ENCODE results near the gene ONECUT1. TPM values are rescaled to one million over a fixed set of nuclear protein-coding genes. Genes with fewer than 3 reads are reported as not detected.

The ONECUT1 gene
- total and polyA plus RNA-seq, 7 donors: 0.36 TPM; not detected in 6

DNA sequence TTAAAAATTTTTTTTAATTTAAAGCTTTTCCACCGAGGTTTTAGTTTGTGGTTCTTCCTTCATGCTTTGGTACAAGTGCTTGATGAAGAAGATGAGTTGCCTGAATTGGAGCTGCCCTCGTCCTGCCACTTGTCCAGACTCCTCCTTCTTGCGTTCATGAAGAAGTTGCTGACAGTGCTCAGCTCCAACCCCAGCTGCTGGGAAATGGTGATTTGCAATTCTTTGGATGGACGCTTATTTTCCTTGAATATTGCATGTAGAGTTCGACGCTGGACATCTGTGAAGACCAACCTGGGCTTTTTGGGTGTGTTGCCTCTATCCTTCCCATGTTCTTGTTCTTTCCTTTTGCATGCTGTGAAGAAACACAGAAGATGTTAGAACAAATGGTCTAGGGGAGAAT is 32.6 kb downstream of the ONECUT1 start:
- intact Hi-C loops (cut with DNase I): no loop called here
- WGBS, 2 donors: 87 to 90% methylated on average over 6 of the region's 6 CpGs
- no peaks in the 10 kb centered on the region for H3K4me1 ChIP-seq
- no peak overlapping the region for H3K27ac ChIP-seq
- peaks cover 0 to 21% (median 0%) of the 10 kb centered on the region in 3 donors for H3K27me3 ChIP-seq
- no peak for DNase-seq
- no peaks in the 10 kb centered on the region for H3K36me3 ChIP-seq
- no peak overlapping the region for H3K4me3 ChIP-seq
- no peak for TF ChIP-seq POLR2AphosphoS5 (IDR thresholded peaks at IDR 0.05)
- no peak for TF ChIP-seq POLR2A (IDR thresholded peaks at IDR 0.05)
- TF ChIP-seq CTCF (IDR thresholded peaks at IDR 0.05): no peak
- TF ChIP-seq EP300 (IDR thresholded peaks at IDR 0.05): no peak
- H3K9me3 ChIP-seq: no peaks in the 10 kb centered on the region

DNA sequence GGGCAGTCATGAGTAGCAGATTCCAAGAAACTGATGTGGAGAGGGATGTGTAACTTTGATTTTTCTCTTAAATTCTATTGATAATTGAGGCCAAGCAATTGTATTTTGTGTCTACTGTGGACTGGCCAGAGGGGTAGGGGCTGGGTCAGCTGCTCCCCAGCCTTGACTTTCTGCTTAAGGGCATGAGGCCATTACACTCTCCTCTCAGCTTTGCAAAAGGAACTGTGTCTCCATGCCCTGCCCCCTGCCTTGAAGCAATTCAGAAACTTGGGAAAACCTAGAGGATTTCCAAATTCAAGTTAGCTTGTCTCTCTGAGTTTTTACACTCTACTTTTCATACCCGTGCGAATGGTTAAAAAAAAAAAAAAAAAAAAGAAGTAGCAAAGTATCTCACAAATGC is 38.6 kb downstream of the ONECUT1 start:
- no peak for DNase-seq
- 82 to 84% methylated on average over 2 of the region's 2 CpGs for WGBS, 2 donors
- H3K27me3 ChIP-seq: peaks cover 0 to 45% (median 0%) of the 10 kb centered on the region in 3 donors

DNA sequence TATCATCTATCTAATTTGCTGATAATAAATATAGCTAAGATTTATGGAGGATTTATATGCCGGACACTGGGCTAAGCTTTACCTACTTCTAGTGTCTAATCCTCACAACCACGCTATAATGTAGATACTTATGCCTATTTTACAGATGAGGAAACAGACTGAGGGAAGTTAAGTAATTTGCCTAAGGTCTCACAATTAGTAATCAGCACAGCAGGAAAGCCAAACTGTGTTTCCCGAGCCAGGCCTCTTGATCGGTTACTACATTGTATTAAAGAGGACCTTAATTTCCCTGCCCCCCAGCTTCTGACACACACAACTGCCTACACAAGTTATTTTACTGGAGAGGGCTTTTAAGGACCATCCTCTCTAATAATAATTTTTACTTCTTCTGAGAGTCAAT is 40.9 kb downstream of the ONECUT1 start:
- peaks cover 0 to 53% (median 0%) of the 10 kb centered on the region in 3 donors for H3K27me3 ChIP-seq
- no peak for DNase-seq
- intact Hi-C loops (cut with DNase I): no loop called here
- H3K36me3 ChIP-seq: no peaks in the 10 kb centered on the region
- H3K9me3 ChIP-seq: no peaks in the 10 kb centered on the region
- no peak overlapping the region for H3K4me3 ChIP-seq
- no peaks in the 10 kb centered on the region for H3K4me1 ChIP-seq
- 53 to 82% methylated on average over 4 of the region's 4 CpGs for WGBS, 2 donors
- no peak overlapping the region for H3K27ac ChIP-seq
- TF ChIP-seq POLR2AphosphoS5 (IDR thresholded peaks at IDR 0.05) (no peak), POLR2A (IDR thresholded peaks at IDR 0.05) (no peak), CTCF (IDR thresholded peaks at IDR 0.05) (no peak), EP300 (IDR thresholded peaks at IDR 0.05) (no peak)

More for the DNA sequence above, 38.6 kb downstream of the ONECUT1 start:
- no peaks in the 10 kb centered on the region for H3K4me1 ChIP-seq
- no peak overlapping the region for H3K27ac ChIP-seq
- intact Hi-C loops (cut with DNase I): no loop called here
- no peak overlapping the region for H3K4me3 ChIP-seq
- TF ChIP-seq POLR2A (IDR thresholded peaks at IDR 0.05) (no peak), EP300 (IDR thresholded peaks at IDR 0.05) (no peak), CTCF (IDR thresholded peaks at IDR 0.05) (no peak)
- no peaks in the 10 kb centered on the region for H3K9me3 ChIP-seq
- H3K36me3 ChIP-seq: no peaks in the 10 kb centered on the region

GRCh38 chr15:52746162-52746757 is 43.9 kb downstream of the ONECUT1 start:
- no peak overlapping the region for H3K27ac ChIP-seq
- peaks cover 0 to 35% (median 0%) of the 10 kb centered on the region in 3 donors for H3K27me3 ChIP-seq
- intact Hi-C loops (cut with DNase I): no loop called here
- DNase-seq: no peak
- no peak overlapping the region for H3K4me3 ChIP-seq
- H3K9me3 ChIP-seq: no peaks in the 10 kb centered on the region
- TF ChIP-seq POLR2AphosphoS5 (IDR thresholded peaks at IDR 0.05): no peak
- TF ChIP-seq CTCF (IDR thresholded peaks at IDR 0.05): no peak
- no peaks in the 10 kb centered on the region for H3K4me1 ChIP-seq
- H3K36me3 ChIP-seq: no peaks in the 10 kb centered on the region
- WGBS, 2 donors: 68 to 81% methylated on average over 6 of the region's 6 CpGs

Measured in sigmoid colon (tissue), 7 donors.